Right atrium auricular region (tissue), 2 donors: ENCODE data around the gene SPOCK1. TPM values are rescaled to one million over a fixed set of nuclear protein-coding genes. Genes with fewer than 3 reads are reported as not detected.
"Not testable (repeated sequence)": the region's sequence is repeated elsewhere in the genome, so short reads cannot be mapped to it uniquely, and the experiment has no call there.

Experiments
- DNase-seq: peaks from one replicate; pipeline ENCODE4 v3.0.0-alpha.2; 2019; ENCODE audit warnings: low spot score
- H3K27ac ChIP-seq, 2 donors: fragments of 200-600 bp; sonication (generic); 1 replicate in 1 of 2; 2 replicates in 1 of 2; pipeline ENCODE4 v1.5.1; 2016 to 2019
- H3K27me3 ChIP-seq, 2 donors: fragments of 200-600 bp; sonication (generic); one replicate each; pipeline versions ENCODE4 v1.5.1 to v1.6.0; 2017 to 2019
- H3K36me3 ChIP-seq: fragments of 200-600 bp; sonication (generic); one replicate; pipeline ENCODE4 v1.5.1; 2016
- H3K4me1 ChIP-seq, 2 donors: fragments of 200-600 bp; sonication (generic); one replicate each; pipeline versions ENCODE4 v1.5.1 to v1.6.0; 2017 to 2019
- H3K4me3 ChIP-seq, 2 donors: fragments of 200-600 bp; sonication (generic); 1 replicate in 1 of 2; 2 replicates in 1 of 2; pipeline ENCODE4 v1.5.1; 2017 to 2019; ENCODE audit warnings: mild to moderate bottlenecking in 1 of 2, moderate library complexity in 1 of 2
- H3K9me3 ChIP-seq, 2 donors: fragments of 200-600 bp; sonication (generic); one replicate each; pipeline ENCODE4 v1.5.1; 2019
- total RNA-seq, 2 donors: library from RNA; depleted of rRNA; stranded (reverse); fragments of >200 nt; gene quantifications; one replicate each; pipeline ENCODE4 v1.1.0, GENCODE V29; 2016
- TF ChIP-seq, protein P1 (sequence below), 2 donors: fragments of 200-600 bp; sonication (generic); IDR thresholded peaks; one replicate each; pipeline ENCODE4 v1.5.1; 2019; ENCODE audit warnings: antibody characterized with exemption in 2 of 2

SPOCK1 gene
- total RNA-seq, 2 donors from 2014 or later, result 59.8 to 84.5 TPM

DNA sequence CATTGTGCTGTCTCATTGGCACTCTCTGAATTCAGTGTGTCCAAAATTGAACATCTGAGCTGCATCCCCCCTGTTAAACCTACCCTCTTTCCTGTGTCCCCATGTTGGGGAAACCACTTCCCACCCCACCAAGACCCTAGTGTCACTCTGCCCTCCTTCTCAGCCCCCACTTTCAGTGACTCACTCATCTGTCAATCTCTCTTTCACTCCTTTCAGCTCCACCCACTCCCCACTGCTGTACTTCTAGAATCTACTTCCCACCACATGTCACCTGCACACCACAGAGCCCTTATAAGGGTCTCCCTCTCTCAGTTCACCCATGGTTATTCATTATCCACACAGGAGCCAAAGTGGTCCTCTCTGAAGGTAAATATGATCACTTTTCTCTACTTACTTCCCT, 5.8 kb upstream of the SPOCK1 start:
- Histone ChIP-seq H3K4me3 (no peak overlapping the region), H3K9me3 (no peaks in the 10 kb centered on the region), H3K36me3 (no peaks in the 10 kb centered on the region), H3K27ac (no peak overlapping the region), H3K4me1 (no peaks in the 10 kb centered on the region), H3K27me3 (no peaks in the 10 kb centered on the region)
- DNase-seq, result no peak
- TF ChIP-seq, protein P1, sequence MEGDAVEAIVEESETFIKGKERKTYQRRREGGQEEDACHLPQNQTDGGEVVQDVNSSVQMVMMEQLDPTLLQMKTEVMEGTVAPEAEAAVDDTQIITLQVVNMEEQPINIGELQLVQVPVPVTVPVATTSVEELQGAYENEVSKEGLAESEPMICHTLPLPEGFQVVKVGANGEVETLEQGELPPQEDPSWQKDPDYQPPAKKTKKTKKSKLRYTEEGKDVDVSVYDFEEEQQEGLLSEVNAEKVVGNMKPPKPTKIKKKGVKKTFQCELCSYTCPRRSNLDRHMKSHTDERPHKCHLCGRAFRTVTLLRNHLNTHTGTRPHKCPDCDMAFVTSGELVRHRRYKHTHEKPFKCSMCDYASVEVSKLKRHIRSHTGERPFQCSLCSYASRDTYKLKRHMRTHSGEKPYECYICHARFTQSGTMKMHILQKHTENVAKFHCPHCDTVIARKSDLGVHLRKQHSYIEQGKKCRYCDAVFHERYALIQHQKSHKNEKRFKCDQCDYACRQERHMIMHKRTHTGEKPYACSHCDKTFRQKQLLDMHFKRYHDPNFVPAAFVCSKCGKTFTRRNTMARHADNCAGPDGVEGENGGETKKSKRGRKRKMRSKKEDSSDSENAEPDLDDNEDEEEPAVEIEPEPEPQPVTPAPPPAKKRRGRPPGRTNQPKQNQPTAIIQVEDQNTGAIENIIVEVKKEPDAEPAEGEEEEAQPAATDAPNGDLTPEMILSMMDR (IDR thresholded peaks at IDR 0.05), result no peak

DNA sequence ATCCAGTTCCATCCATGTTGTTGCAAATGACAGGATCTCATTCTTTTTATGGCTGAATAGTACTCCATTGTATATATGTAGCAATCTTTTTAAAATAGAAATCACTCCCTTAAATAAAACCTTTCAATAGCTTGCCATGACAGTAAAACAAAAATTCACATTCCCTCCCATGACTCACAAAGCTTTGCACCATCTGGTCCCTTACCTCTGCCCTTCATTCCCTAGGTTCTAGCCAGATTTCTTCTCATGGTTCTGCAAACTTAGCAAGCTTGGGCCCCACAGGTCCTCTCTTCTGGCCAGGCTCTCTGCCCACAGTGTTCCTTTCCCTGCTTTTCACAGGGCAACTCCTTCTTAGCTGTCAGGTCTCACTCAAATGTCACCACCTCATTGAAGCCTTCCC, 4.3 kb upstream of the SPOCK1 start:
- Histone ChIP-seq H3K27me3 (no peaks in the 10 kb centered on the region), H3K4me1 (peaks cover 0 to 5% of the 10 kb centered on the region in 2 donors), H3K9me3 (no peaks in the 10 kb centered on the region), H3K36me3 (no peaks in the 10 kb centered on the region), H3K27ac (no peak overlapping the region), H3K4me3 (no peak overlapping the region)
- TF ChIP-seq, protein P1 (IDR thresholded peaks at IDR 0.05), result no peak
- DNase-seq, result no peak

DNA sequence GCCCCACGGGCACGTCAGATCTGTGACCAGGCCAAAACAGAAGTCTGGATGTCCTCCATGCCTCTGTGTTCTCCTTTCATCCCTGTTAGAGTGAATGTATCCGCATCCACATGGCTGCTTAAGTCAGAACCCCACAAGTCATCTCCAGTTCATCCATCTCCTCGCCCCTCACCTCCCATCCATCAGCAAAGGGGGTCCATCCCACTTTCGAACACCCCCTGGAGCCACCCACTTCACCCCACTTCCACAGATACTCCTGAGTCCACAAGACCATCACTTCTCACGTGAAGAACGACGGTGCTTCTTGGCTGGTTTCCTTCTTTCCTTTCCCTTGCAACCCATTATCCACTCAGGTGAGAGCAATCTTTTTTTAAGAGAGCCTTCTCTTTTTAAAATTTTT, 3.5 kb upstream of the SPOCK1 start:
- Histone ChIP-seq H3K27me3 (no peaks in the 10 kb centered on the region), H3K4me1 (peaks cover 0 to 5% of the 10 kb centered on the region in 2 donors), H3K4me3 (no peak overlapping the region), H3K27ac (no peak overlapping the region), H3K9me3 (no peaks in the 10 kb centered on the region), H3K36me3 (no peaks in the 10 kb centered on the region)
- TF ChIP-seq, protein P1 (IDR thresholded peaks at IDR 0.05), result no peak
- no peak for DNase-seq

DNA sequence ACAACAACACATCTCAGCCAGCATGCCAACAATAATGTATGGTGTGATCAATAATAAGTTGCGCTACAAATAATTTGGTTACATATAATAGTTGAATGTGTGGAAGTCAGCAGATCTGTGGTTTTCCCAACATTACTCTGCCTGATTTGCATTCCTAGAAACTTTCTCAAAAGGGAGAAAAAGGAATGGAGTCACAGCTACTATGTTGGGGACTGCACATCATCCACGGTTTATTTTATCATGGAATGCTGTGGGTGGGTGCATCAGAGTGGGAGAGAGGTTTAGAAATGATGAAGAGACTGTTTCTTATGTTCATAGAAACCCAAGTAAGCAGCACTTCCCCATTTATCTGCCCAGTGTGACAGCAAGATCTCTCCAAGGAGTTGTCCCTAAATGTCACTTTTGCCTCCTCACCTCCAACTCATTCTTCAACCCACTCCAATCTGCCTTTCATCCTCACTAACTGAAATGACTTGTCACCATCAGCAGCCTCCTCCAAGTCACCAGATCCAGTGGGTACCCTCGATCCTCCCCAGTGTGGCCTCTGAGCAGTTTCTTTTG, 2.8 kb upstream of the SPOCK1 start:
- DNase-seq, result no peak
- Histone ChIP-seq H3K4me1 (peaks cover 0 to 5% of the 10 kb centered on the region in 2 donors), H3K4me3 (no peak overlapping the region), H3K27me3 (no peaks in the 10 kb centered on the region), H3K9me3 (no peaks in the 10 kb centered on the region), H3K27ac (no peak overlapping the region), H3K36me3 (no peaks in the 10 kb centered on the region)
- TF ChIP-seq, protein P1 (IDR thresholded peaks at IDR 0.05), result no peak

DNA sequence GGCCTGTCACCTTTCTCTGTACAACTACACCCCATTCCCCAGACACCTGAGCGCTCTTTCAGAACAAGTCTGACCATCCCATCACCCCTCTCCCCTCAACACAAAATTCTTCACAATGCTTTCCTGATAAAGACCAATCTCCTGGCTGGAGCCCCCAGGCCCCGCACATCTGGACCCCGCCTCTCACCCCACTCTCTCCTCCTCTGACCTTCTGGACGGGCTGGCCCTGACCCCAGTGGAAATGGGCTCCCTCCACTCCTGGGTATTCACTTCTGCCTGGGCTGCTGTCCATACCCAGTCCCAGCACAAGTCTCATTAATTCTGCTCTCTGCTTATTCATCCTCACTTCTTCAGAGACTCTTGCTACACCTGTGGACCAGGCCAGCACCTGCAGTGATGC, 2.1 kb upstream of the SPOCK1 start:
- no peaks in the 10 kb centered on the region for H3K9me3 ChIP-seq
- H3K36me3 ChIP-seq, result no peaks in the 10 kb centered on the region
- TF ChIP-seq, protein P1 (IDR thresholded peaks at IDR 0.05), result no peak
- no peak overlapping the region for H3K4me3 ChIP-seq
- DNase-seq, result no peak
- H3K4me1 ChIP-seq, result peaks cover 0 to 5% of the 10 kb centered on the region in 2 donors
- H3K27me3 ChIP-seq, result no peaks in the 10 kb centered on the region
- H3K27ac ChIP-seq, result no peak overlapping the region

DNA sequence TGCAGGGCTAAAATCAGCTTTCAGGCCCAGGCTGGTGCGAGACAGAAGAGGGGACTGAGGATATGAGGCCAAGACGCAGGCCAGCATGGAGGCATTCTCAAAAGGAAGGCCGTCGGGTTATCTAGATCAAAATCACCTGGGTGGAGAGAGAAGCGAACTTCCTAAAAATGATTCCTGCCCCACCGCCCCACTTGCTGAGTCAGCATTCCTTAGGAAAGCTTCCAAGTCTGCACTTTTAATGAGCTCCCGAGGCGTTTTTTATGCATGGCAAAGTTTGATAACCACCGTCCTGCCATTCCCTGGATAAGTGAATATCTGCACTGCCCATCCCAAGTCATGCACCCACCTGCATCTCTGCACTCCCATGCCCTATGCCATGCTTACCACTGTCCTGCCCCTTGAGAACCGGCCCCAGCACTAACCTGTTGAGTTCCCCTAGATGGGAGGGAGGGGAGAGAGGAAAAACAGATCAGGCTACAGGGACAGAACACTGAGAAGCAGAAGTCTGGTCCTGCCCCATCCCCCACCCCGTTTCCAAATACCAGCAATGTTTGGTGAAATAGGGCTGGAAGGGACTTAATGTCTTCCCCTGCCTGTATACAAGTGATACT, 1.6 kb upstream of the SPOCK1 start:
- no peak for DNase-seq
- TF ChIP-seq, protein P1 (IDR thresholded peaks at IDR 0.05), result no peak
- no peak overlapping the region for H3K27ac ChIP-seq
- H3K9me3 ChIP-seq, result no peaks in the 10 kb centered on the region
- no peaks in the 10 kb centered on the region for H3K27me3 ChIP-seq
- peaks cover 0 to 5% of the 10 kb centered on the region in 2 donors for H3K4me1 ChIP-seq
- no peak overlapping the region for H3K4me3 ChIP-seq
- no peaks in the 10 kb centered on the region for H3K36me3 ChIP-seq

DNA sequence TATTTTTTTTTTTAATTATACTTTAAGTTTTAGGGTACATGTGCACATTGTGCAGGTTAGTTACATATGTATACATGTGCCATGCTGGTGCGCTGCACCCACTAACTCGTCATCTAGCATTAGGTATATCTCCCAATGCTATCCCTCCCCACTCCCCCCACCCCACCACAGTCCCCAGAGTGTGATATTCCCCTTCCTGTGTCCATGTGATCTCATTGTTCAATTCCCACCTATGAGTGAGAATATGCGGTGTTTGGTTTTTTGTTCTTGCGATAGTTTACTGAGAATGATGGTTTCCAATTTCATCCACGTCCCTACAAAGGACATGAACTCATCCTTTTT, 351 bp upstream of the SPOCK1 start:
- H3K36me3 ChIP-seq, H3K27me3 ChIP-seq: not testable (repeated sequence)

More for the DNA sequence above, 351 bp upstream of the SPOCK1 start:
- not testable (repeated sequence) for H3K4me1 ChIP-seq, DNase-seq, H3K9me3 ChIP-seq, H3K27ac ChIP-seq, H3K4me3 ChIP-seq
